ENCODE data around the gene EPB41L3. TPM values are rescaled to one million over a fixed set of nuclear protein-coding genes. Genes with fewer than 3 reads are reported as not detected.

EPB41L3 gene
- total RNA-seq, 1 experiment from 2014 or later = 20.6 TPM

DNA sequence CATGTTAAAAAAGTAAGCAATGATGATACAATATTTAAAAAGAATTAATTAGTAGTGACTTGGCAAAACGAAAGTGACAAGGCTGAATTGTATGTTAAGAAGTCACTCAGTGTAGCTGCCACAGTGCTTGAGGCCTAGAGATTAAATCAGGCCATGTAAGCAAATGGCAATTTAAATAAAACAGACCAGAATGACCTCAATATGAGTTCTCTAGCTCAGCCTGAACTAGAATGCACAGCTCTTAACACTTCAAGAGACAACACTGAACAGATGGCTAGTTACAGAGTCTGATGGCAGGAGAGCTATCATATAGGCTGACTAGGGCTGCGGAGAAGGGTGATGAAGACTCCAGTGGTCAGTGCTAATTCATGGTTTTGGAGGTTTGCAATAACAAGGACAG lies 130.3 kb downstream of the EPB41L3 start (continued):
- TF ChIP-seq, protein P1, sequence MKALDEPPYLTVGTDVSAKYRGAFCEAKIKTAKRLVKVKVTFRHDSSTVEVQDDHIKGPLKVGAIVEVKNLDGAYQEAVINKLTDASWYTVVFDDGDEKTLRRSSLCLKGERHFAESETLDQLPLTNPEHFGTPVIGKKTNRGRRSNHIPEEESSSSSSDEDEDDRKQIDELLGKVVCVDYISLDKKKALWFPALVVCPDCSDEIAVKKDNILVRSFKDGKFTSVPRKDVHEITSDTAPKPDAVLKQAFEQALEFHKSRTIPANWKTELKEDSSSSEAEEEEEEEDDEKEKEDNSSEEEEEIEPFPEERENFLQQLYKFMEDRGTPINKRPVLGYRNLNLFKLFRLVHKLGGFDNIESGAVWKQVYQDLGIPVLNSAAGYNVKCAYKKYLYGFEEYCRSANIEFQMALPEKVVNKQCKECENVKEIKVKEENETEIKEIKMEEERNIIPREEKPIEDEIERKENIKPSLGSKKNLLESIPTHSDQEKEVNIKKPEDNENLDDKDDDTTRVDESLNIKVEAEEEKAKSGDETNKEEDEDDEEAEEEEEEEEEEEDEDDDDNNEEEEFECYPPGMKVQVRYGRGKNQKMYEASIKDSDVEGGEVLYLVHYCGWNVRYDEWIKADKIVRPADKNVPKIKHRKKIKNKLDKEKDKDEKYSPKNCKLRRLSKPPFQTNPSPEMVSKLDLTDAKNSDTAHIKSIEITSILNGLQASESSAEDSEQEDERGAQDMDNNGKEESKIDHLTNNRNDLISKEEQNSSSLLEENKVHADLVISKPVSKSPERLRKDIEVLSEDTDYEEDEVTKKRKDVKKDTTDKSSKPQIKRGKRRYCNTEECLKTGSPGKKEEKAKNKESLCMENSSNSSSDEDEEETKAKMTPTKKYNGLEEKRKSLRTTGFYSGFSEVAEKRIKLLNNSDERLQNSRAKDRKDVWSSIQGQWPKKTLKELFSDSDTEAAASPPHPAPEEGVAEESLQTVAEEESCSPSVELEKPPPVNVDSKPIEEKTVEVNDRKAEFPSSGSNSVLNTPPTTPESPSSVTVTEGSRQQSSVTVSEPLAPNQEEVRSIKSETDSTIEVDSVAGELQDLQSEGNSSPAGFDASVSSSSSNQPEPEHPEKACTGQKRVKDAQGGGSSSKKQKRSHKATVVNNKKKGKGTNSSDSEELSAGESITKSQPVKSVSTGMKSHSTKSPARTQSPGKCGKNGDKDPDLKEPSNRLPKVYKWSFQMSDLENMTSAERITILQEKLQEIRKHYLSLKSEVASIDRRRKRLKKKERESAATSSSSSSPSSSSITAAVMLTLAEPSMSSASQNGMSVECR (CRISPR knock-in tag; IDR thresholded peaks at IDR 0.05; ENCODE audit: borderline replicate concordance) = no peak
- TF ChIP-seq ESRRA (CRISPR knock-in tag; IDR thresholded peaks at IDR 0.05; ENCODE audit: borderline replicate concordance) = no peak
- TF ChIP-seq FOXK1 (CRISPR knock-in tag; IDR thresholded peaks at IDR 0.05) = no peak
- no peak for TF ChIP-seq ETV6 (CRISPR knock-in tag; IDR thresholded peaks at IDR 0.05)

DNA sequence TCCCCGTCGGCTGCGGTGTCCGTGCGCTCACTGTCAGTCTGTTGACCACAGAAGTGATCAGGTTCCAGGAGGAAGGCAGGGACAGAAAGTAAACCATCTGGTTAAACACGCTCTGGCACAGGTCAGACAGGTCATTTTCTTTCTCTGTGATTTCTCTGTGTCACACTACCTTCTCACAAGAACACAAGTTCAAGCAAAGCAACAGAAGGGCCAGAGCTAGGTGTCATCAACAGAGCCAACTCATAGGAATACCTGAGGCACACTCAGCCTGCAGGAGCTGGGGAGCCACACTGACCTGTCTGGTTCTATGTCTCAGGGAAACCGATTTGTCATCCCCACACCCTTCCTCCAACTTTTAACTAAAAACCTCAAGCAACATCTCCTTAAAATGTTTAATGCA lies 133.2 kb downstream of the EPB41L3 start:
- Mint-ChIP-seq H3K9me3 (no peaks in the 10 kb centered on the region), H3K4me3 (no peak overlapping the region), H3K27ac (no peak overlapping the region; the same call in 1 of the 2 replicates), H3K36me3 (no peaks in the 10 kb centered on the region), H3K4me1 (peaks cover 19% of the 10 kb centered on the region), H3K27me3 (ENCODE audit: low read depth) (no peaks in the 10 kb centered on the region)
- POLR2A ChIA-PET = no interaction called here
- DNase-seq (ENCODE audit: low spot score) (no peak), ATAC-seq (no peak)
- CTCF ChIA-PET = no interaction called here
- TF ChIP-seq ZNF416 (CRISPR knock-in tag; IDR thresholded peaks at IDR 0.05) = no peak
- no peak for TF ChIP-seq ZNF423 (CRISPR knock-in tag; IDR thresholded peaks at IDR 0.05)
- TF ChIP-seq ZNF263 (CRISPR knock-in tag; IDR thresholded peaks at IDR 0.05; ENCODE audit: low read depth) = no peak
- no peak for TF ChIP-seq ESRRA (CRISPR knock-in tag; IDR thresholded peaks at IDR 0.05; ENCODE audit: borderline replicate concordance)
- TF ChIP-seq SMAD3 (CRISPR knock-in tag; IDR thresholded peaks at IDR 0.05; ENCODE audit: borderline replicate concordance) = no peak
- no peak for TF ChIP-seq NFE2L1 (CRISPR knock-in tag; IDR thresholded peaks at IDR 0.05)
- no peak for TF ChIP-seq EMX1 (CRISPR knock-in tag; IDR thresholded peaks at IDR 0.05)
- TF ChIP-seq ELF4 (CRISPR knock-in tag; IDR thresholded peaks at IDR 0.05; ENCODE audit: low read depth) = no peak
- no peak for TF ChIP-seq FOXP1 (CRISPR knock-in tag; IDR thresholded peaks at IDR 0.05; ENCODE audit: borderline replicate concordance)
- TF ChIP-seq, protein P2, sequence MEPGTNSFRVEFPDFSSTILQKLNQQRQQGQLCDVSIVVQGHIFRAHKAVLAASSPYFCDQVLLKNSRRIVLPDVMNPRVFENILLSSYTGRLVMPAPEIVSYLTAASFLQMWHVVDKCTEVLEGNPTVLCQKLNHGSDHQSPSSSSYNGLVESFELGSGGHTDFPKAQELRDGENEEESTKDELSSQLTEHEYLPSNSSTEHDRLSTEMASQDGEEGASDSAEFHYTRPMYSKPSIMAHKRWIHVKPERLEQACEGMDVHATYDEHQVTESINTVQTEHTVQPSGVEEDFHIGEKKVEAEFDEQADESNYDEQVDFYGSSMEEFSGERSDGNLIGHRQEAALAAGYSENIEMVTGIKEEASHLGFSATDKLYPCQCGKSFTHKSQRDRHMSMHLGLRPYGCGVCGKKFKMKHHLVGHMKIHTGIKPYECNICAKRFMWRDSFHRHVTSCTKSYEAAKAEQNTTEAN (CRISPR knock-in tag; IDR thresholded peaks at IDR 0.05) = no peak
- TF ChIP-seq KAT7 (CRISPR knock-in tag; IDR thresholded peaks at IDR 0.05; ENCODE audit: borderline replicate concordance) = no peak
- TF ChIP-seq, protein P3, sequence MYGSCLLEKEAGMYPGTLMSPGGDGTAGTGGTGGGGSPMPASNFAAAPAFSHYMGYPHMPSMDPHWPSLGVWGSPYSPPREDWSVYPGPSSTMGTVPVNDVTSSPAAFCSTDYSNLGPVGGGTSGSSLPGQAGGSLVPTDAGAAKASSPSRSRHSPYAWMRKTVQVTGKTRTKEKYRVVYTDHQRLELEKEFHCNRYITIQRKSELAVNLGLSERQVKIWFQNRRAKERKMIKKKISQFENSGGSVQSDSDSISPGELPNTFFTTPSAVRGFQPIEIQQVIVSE (CRISPR knock-in tag; IDR thresholded peaks at IDR 0.05; ENCODE audit: borderline replicate concordance) = no peak
- TF ChIP-seq ZNF232 (CRISPR knock-in tag; IDR thresholded peaks at IDR 0.05) = no peak
- TF ChIP-seq ZNF532 (CRISPR knock-in tag; IDR thresholded peaks at IDR 0.05; ENCODE audit: borderline replicate concordance) = no peak
- TF ChIP-seq NR1H2 (CRISPR knock-in tag; IDR thresholded peaks at IDR 0.05) = no peak
- no peak for TF ChIP-seq ZNF671 (CRISPR knock-in tag; IDR thresholded peaks at IDR 0.05)
- no peak for TF ChIP-seq ZNF396 (CRISPR knock-in tag; IDR thresholded peaks at IDR 0.05; ENCODE audit: borderline replicate concordance)
- TF ChIP-seq, protein P4, sequence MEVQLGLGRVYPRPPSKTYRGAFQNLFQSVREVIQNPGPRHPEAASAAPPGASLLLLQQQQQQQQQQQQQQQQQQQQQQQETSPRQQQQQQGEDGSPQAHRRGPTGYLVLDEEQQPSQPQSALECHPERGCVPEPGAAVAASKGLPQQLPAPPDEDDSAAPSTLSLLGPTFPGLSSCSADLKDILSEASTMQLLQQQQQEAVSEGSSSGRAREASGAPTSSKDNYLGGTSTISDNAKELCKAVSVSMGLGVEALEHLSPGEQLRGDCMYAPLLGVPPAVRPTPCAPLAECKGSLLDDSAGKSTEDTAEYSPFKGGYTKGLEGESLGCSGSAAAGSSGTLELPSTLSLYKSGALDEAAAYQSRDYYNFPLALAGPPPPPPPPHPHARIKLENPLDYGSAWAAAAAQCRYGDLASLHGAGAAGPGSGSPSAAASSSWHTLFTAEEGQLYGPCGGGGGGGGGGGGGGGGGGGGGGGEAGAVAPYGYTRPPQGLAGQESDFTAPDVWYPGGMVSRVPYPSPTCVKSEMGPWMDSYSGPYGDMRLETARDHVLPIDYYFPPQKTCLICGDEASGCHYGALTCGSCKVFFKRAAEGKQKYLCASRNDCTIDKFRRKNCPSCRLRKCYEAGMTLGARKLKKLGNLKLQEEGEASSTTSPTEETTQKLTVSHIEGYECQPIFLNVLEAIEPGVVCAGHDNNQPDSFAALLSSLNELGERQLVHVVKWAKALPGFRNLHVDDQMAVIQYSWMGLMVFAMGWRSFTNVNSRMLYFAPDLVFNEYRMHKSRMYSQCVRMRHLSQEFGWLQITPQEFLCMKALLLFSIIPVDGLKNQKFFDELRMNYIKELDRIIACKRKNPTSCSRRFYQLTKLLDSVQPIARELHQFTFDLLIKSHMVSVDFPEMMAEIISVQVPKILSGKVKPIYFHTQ (CRISPR knock-in tag; IDR thresholded peaks at IDR 0.05) = no peak
- TF ChIP-seq, protein P5, sequence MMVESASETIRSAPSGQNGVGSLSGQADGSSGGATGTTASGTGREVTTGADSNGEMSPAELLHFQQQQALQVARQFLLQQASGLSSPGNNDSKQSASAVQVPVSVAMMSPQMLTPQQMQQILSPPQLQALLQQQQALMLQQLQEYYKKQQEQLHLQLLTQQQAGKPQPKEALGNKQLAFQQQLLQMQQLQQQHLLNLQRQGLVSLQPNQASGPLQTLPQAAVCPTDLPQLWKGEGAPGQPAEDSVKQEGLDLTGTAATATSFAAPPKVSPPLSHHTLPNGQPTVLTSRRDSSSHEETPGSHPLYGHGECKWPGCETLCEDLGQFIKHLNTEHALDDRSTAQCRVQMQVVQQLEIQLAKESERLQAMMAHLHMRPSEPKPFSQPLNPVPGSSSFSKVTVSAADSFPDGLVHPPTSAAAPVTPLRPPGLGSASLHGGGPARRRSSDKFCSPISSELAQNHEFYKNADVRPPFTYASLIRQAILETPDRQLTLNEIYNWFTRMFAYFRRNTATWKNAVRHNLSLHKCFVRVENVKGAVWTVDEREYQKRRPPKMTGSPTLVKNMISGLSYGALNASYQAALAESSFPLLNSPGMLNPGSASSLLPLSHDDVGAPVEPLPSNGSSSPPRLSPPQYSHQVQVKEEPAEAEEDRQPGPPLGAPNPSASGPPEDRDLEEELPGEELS (CRISPR knock-in tag; IDR thresholded peaks at IDR 0.05) = no peak
